Measurements from ENCODE around the gene MVD.
"Not testable (repeated sequence)": the region's sequence is repeated elsewhere in the genome, so short reads cannot be mapped to it uniquely, and the experiment has no call there.

MVD gene

DNA sequence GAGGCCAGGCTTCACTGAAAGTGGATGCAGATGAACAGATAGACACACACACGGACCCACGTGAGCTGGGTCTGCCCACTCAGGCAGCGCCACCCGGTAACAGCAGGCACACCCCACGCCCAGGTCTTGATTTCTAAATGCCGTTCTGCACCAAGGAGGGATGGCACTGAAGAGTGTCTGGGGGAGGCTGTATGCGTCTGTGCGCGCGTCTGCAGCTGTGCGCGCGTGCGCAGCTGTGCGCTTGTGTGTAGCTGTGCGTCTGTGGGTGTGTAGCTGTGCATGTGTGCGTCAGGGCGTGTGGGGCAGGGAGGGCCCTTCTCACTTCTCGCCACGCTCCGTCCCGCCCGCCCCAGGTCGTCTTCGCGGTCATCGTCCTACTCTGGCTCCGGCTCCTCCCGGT is 40.0 kb downstream of the MVD start:
- DNase-seq, result no peak

DNA sequence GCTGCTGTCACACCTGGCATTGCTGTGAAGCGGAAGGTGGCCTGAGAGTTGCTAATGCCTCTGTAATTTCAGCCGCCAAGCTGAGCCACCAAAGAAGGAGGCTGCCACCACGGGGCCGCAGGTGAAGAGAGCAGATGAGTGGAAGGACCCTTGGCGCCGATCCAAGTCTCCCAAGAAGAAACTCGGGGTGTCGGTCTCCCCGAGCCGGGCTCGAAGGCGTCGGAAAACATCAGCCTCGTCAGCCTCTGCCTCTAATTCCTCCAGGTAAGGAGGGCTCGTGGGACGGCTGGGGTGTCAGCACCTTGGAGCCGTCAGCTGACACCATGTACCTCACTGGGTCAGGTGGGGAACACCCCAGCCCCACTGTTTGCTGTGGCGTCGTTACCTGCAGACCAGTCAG is 40.8 kb downstream of the MVD start:
- no peak for DNase-seq

DNA sequence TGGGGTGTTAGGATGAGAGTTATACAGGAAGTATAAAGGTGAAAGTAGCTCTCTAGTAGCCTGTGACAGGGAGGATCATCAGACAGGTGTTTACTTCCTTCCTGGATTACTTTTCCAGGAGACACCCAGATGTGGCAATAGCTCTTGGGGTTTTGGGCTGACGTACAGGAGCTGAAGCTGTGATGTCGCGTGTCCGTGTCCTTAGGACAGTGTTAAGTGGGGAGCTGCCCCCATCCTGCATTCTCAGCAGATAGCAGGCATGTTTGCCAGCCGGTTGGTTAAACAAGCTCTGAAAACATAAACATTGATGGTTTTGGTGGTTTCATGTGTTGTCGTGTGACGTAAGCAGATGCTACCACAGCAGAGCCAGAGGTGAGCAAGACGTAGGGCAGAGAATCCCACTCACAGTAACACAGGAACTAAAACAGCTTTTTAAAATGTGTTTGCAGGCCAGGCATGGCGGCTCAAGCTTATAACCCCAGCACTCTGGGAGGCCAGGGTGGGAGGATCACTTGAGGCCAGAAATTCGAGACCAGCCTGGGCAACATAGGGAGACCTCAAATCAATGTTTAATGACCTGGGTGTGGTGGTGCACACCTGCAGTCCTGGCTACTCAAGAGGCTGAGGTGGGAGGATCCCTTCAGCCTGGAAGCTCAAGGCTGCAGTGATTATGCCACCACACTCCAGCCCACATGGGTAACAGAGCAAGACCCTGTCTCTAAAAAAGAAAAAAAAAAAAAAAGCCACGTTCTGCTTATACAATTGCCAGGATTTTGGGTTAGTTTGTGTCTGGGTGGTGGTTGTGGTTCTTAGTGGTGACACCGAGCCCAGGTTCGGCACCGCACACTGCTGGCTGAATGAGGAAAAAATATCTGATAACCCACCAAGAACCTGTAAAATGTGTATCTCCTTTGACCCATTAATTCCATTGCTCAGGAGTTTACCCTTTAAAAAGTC is 42.8 kb downstream of the MVD start:
- peak; percentile 62 for DNase-seq

DNA sequence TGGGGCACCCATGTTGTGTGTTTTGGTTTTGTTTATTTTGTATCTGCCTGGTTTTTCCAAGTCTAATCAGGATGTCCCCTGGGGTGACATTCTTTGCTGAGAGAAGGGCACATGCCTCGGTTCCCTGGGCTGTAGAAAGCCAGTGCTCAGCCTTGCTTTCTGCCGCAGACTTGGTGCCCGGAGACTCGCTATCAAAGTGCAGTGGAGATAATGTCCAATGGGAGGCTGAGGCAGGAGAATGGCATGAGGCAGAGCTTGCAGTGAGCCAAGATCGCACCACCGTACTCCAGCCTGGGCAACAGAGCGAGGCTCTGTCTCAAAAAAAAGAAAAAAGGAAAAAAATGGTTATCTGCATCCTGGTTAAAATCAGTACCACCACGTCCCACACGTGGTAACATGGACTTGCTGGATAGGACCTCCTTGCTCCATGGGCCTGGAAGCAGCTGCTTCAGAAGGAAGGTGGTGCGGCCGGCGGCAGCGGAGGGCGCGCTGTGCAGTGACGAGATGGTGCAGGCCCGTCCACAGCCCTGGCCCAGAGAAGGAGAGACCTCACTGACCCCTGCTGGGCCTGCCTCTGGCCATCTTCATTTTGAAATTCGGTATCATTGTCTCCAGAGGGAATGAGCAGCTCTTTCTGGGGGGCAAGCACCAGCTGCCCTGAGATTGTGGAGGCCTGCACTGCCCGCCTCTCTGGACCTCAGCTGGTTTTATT is 43.8 kb downstream of the MVD start:
- DNase-seq, result no peak

DNA sequence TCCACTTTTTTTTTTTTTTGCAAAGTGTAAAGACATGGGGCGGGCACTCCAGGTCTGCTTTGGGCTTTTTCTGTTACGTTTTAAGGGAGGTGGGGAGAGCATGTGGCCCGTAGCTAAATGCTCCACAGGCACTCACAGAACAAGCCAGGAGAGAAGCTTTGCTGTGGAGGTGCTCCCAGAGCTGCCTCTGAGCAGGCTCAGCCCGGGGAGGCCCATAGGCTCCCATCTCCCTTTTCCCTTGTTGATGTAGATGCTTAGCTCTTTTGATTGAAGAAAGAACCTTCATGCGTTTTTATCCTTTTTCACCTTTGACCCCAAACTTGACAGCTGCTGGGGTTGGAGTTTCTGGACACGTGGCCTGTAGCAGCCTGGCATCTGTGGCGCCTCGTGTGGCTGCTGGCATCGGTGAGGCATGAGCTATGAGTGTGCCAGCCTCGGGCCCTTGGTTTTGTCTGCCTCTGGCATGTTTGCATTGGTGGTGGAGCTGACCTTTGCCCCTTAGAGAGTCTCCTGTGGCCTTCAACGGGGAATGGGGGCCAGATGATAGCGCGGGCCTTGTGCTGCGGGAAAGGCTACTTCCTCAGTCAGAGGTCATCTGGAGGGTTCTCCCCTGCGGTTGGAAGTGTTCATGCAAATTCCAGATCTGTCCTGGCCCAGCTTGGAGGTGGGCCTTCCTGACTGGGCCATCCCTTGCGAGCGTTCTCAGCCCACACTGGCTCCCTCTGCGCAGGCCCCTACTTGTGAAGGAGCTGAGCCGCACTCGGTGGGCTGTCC is 44.5 kb downstream of the MVD start:
- DNase-seq, result no peak

DNA sequence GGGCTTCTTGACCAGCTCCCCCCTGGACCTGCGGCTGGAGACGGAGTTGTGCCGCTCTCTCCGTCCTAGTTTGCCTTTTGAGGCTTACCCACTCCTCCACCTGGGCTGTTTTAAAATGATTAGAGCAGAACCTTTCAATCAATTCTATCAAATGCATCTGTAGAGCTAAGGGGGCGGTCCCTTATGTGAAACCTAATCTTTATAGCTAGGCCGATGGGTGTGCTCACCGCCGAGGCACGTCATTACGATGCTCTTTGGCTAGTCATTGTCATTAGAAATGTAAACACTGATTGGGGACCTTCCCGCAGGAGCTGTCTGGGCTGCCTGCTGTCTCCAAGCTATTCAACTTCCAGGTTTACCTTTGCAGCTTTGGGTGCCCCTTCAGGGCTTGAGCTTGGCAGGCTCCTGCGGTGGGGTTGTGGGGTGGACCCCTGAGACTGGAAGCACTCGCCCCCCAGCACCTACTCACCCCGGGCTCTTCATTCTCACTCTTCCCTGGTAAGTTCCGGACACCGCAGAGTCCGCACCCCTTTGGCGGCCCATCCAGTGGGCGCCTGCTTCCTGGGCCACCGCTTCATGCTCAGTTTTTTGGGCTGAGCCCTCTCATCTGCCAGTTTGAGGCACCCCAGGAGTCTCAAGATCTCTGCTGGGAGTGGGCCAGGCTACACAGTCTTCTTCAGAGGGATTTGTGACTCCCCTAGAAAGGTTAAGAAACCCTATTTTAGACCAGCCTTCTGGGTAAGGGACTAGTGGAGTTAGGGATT is 45.4 kb downstream of the MVD start:
- DNase-seq, result no peak

DNA sequence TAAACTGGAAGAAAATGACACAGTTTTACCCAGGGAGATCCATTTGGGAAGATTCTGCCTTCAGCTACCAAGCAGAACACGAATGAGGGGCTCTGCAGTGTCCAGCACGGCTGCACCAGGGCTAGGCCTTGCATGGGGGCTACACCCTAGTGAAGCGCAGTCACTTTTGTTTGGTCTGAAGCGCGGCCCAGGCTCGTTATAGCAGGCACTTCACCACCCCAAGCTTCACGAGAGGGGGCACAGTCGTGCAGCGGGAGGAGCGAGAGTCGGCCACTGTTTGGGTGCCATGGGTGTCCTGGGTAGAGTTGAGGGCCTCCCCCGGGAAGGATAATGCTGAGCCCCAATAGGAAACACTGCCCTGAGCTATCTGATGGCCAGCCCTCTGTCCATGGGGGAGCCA is 46.2 kb downstream of the MVD start:
- DNase-seq, result no peak

DNA sequence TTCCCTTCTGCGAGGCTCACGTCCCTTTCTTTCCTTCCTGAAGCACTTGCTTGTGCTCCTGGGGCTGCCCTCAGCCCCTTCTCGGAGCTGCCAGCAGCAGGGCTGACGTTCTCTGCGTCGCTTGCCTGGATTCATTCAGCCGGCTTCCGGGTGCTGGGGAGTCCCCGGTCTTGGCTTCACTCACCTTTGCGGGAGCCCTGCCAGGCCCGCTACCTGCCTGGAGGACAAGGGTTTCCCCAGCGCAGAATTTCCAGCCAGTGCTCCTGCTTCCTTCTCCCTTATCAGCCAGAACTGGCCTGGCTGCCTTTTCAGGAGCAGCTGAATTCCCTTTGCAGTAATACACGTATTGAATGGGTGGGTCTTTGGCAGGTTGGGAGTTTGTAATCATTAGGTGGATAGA is 46.6 kb downstream of the MVD start:
- no peak for DNase-seq

DNA sequence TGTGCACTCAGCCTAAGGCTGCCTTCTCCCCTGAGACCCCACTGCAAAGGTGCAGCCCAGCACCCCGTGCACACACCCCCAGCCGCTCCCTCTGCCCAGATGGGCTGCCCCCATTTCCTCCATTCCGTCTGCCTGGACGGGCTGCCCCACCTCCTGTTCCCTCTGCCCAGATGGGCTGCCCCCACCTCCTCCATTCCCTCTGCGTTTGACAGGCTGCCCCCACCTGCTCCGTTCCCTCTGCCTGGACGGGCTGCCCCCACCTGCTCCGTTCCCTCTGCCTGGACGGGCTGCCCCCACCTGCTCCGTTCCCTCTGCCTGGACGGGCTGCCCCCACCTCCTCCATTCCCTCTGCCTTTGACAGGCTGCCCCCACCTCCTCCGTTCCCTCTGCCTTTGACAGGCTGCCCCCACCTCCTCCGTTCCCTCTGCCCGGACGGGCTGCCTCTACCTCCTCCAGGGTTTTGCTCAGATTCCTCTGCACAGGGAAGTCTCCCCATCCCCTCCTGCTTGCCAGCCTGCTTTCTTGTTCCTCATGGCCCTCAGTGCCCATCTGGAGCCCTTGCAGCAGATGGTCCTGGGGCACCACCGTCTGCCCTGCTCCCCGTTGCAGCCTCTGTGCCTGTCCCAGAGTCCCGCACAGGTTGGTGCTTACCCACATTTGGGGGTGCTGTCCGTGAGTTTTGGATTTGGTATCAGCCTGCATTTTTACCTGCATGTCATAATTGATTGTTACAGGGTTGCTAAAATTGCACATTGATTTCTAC is 47.9 kb downstream of the MVD start:
- DNase-seq, result no peak

DNA sequence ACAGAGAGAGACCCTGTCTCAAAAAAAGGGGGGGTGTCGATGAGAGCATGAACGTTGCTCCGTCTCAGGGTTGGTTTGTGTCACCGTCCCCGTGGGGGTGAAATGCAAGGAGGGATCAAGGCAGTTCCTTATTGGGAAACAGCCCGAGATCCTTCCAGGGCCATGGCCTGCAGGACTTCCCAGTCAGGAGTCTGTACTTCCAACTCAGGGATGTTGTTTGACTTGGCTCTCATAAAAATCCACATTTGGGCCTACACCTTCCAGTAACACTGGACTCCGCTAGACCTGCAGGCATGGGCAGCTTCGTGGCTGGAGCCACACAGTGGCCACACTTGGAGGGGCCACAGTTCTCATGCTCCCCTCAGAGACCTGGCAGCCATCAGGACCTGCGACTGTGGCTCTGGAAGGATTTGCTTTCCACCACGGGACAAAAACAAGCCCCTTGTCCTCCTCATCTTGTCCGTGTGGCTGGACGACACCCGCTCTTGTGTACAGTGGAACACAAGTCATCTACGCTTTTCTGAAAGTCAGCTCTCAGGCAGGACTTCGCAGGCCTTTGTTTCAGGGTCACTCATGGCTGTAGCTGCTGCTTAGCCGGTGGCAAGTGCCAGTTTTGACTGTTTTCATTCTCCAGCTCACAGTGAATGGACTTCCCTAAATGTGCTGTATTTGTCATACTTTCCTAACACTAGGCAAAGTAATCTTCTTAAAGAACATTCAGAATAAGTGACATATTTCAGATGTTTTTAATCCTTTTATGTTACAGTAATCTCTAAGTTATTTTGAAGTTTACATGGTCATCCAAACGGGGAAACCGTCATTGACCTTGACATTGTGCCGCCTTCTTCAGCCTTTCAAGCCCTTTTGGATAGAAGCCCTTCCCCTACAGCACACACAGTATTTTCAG is 48.7 kb downstream of the MVD start:
- no peak for DNase-seq

DNA sequence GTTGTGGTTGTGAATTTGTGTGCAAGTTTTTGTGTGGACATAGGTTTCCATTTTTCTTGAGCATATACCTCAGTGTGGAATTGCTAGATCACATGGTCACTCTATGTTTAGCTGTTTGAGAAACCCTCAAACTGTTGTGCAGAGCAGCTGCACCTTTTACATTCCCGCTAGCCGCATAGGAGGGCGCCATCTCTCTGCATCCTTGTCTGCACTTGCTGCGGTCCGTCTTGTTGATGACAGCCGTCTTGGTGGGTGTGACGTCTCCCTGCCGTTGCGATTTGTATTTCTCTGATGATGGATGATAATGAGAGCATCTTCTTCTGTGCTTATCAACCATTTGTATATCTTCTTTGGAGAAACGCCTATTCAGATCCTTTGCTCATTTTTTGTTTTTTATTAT is 49.6 kb downstream of the MVD start:
- DNase-seq, result no peak

DNA sequence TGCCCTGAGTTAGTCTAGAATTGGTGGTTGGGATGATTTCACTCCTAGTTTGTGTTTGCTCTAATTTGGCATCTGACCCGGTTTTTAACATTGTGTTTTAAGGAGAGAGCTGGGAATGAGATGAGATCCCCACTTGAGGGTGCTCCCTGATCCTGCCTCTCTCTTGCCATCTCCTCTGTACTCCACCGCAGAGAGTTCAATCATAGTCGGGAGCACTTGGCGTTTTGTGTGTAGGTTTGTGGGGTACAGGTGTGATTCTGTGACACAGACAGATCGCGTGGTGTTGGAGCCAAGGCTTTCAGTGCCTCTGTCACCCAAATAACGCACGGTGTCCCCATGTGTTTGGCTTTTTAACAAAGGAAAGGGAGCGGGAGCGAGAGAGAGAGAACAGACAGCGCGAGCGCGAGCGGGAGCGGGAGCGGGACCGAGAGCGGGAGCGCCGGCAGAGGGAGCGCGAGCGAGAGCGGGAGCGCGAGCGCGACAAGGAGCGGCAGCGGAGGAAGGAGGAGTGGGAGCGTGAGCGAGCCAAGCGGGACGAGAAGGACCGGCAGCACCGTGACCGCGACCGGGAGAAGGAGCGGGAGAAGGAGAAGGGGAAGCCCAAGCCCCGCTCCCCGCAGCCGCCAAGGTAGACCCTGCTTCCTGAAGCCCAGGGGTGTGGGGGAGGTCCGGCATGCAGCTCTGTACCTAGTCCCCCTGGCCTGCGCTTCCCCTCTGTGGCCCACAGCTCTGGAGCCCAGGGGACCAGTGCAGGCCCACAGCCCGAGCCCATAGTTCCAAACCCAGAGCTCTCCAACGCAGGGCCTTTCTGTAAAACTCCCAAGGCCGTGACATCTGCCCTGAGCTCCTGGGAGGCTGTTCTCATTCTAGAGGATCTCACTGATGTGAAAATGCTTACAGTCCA is 51.7 kb downstream of the MVD start:
- no peak for DNase-seq

DNA sequence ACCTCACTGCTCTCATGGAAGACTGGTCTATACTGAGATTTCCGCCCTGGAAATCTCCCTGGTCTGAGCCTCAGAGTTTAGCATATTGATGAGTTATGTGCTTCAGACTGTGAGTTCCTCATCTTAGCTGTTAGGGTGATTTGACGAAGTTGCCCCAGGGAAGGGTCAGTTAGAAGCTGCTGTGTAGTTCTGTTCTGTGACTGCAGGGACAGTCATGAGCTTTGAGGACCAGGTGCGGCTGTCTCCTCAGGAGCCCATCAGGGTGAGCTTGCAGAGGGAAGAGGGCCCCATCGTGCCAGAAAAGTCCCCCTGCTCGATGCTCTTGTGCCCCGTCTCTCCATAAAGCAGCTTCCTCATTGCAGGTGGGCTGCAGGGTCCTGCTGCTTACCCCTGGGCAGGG is 52.8 kb downstream of the MVD start:
- no peak for DNase-seq

DNA sequence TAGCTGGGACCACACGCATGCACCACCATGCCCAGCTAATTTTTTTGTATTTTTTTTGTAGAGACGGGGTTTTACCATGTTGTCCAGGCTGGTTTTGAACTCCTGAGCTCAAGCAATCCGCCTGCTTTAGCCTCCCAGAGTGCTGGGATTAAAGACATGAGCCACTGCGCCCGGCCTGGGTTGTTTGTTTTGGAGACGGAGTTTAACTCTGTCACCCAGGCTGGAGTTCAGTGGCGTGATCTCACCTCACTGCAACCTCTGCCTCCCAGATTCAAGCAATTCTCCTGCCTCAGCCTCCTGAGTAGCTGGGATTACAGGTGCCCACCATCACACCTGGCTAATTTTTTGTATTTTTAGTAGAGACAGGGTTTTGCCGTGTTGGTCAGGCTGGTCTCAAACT is 53.5 kb downstream of the MVD start:
- DNase-seq, result not testable (repeated sequence)

DNA sequence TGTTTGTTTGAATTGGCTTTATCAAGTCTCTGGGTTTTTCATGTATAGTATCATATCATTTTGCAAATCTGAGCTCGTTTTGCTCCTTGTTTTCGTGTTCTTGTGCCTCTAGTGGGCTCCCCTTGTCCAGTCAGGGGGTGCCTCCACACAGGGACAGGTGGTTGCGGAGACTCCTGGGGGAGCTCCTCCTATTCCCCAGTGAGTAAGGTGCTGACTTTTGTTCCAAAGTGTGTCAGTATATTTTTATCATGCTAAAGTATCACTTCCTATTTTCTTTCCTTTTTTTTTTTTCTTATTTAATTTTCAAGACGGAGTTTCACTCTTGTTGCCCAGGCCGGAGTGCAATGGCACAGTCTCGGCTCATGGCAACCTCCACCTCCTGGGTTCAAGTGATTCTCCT is 54.8 kb downstream of the MVD start:
- DNase-seq, result no peak

DNA sequence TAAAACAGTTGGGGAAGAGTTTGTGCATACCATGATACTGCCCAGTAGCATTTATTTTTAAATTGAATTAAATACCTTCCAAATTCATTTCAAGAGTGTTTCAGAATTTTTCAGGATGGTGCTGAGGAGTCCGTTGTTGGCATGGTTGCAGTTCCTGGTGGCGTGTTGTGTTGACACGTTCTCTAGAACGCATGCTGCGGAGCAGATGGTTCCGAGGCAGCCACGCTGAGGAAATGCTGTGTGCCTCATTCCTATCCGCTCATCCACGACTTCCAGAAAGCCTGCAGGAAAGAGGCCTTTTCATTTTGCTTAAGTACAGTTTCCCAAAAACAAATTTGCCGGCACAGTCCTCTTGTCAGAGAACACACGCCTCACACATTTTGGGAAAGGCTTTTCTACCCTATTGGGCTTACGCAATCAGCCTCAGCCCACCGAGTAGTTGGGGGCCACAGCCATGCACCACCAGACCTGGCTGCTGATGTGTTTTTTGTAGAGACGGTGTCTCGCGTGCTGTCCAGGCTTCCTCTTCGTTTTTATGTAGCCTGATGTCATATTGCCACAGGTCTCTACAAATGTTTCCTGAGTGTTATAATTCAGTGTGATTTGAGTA is 56.6 kb downstream of the MVD start:
- no peak for DNase-seq

DNA sequence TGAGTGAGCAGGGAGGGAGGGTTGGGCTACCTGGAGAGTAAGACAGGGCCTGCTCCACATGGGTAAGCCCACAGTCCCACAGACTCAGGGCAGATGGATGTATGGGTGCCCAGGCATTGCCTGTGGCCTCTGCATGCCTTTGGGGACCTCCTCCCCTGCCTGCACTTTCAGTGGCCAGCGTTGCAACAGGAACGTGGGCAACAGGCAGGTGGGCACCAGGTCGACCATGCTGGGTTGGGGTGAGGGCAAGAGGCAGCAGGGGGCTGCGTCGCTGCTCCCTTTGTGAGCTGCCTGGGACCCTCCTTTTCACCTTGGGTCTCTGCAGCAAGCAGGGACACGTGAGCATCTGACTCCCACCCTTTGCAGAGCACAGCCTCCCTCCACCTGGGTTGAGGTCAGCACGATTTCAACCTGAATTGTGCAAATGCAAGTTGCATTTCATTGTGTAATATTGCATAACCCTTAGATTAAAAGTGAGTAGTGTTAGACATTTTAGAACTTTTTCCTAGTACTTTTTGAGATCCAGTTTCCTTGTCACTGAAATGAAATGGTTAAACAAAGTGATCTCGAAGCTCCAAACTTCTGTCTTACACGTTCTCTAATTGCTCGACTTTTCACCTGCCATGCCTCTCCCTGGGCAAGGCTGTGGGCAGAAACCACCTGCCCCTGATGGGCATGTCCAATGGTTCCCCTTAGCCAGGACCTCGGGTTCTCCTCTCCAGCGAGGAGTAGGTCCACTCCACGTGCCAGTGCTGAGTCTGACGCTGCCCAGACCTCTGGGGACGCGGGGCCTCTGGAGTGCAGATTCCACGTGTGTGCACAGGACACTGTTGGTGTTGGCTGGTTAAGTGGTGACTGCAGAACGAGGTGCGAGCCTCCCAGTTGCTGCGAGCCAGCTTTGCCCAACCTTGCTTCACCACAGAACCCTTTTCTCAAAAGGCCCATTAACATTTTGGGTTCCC is 57.4 kb downstream of the MVD start:
- DNase-seq, result no peak

DNA sequence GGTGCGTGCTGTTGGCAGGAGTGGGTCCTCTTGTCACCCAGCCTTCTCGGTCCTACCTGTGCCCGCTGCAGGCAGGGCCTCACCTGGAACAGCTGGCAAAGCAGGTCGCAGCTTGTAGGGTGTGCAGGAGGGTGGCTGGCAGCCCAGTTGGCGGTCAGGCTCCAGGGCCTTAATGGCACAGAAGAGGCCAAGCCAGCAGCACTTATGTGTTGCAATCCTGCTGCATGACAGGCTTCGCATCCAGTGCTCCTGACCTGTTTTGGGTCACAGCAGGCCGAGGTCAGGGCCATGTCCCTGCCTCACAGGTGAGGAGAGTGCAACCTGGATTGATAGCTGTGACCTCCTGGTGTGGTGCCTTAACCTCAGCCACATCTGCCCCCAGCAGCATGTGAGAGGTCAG is 60.8 kb downstream of the MVD start:
- no peak for DNase-seq

Data from activated CD8-positive, alpha-beta memory T cell treated with anti-CD3 and anti-CD28 coated beads, Interleukin-2, amount 50 U/mL, for 48 hours (primary cell).